Suppressor macrophage treated with lipopolysaccharide for 1 hour (primary cell): ENCODE results near the gene UPK1B.
"Not testable (repeated sequence)": the region's sequence is repeated elsewhere in the genome, so short reads cannot be mapped to it uniquely, and the experiment has no call there.

Experiments
- DNase-seq, 3 donors: peaks; one replicate each; pipeline ENCODE4 v3.0.0-alpha.2; 2020 to 2022

UPK1B gene

GRCh38 chr3:119173325-119173724, at the start of gene UPK1B:
Gene UPK1B (plus strand): TSS chr3:119173598. CDS start chr3:119186742, 13,144 bp downstream.
- DNase-seq: no peak

DNA sequence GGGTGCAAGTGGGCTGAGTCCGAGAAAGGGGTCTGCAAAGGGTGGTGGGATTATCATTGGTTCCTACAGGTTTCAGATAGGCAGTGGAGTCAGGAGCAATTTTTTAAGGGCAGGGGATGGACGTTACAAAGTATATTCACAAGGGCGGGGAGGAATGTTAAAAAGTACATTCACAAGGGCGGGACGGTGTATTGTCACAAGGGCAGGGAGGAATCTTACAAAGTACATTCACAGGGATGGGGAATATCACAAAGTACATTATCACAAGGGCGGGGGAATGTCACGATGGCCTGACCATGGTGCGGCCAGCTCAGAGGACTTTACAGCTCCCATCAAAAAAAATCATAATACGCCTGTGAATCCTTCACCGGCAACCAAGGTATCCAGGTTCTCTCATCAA, 48.1 kb upstream of the UPK1B start:
- DNase-seq: no peak

- no peak for DNase-seq
Measured at GRCh38 chr3:119125742-119126504, 47.5 kb upstream of the UPK1B start.

DNA sequence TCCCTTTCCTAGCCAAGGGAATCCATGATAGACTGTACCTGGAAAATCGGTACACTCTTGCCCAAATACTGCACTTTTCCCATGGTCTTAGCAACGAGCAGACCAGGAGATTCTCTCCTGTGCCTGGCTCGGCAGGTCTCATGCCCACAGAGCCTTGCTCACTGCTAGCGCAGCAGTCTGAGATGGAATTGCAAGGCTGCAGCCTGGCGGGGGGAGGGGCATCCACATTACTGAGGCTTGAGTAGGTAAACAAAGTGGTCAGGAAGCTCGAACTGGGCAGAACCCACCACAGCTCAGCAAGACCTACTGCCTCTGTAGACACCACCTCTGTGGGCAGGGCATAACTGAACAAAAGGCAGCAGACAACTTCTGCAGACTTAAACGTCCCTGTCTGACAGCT, 43.1 kb upstream of the UPK1B start:
- not testable (repeated sequence) for DNase-seq

DNA sequence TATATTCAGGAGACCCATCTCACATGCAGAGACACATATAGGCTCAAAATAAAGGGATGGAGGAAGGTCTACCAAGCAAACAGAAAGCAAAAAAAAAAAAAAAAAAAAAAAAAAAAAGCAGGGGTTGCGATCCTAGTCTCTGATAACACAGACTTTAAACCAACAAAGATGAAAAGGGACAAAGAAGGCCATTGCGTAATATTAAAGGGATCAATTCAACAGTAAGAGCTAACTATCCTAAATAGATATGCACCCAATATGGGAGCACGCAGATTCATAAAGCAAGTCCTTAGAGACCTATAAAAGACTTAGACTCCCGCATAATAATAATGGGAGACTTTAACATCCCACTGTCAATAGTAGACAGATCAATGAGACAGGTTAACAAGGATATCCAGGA, 41.1 kb upstream of the UPK1B start:
- not testable (repeated sequence) for DNase-seq

DNA sequence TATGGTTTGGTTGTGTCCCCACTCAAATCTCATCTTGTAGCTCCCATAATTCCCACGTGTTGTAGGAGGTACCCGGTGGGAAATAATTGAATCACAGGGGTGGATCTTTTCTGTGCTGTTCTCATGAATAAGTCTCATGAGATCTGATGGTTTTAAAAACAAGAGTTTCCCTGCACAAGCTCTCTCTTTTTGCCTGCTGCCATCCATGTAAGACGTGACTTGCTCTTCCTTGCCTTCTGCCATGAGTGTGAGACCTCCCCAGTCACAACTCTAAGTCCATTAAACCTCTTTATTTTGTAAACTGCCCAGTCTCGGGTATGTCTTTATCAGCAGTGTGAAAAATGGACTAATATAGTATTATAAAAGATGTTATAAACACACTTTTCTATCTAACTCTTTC, 34.0 kb upstream of the UPK1B start:
- not testable (repeated sequence) for DNase-seq

DNA sequence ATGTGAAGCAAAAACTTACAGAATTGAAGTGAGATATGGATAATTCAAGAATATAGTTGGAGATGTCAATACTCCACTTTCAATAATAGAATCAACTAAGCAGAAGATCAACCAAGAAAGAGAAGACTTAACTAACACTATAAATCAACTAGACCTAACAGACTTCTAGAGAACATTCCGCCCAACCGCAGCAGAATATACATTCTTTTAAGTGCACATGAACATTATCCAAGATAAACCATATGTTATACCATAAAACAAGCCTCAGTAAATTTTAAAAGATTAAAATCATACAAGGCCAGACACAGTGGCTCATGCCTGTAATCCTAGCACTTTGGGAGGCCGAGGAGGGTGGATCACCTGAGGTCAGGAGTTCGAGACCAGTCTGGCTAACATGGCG, 32.9 kb upstream of the UPK1B start:
- DNase-seq: no peak

DNA sequence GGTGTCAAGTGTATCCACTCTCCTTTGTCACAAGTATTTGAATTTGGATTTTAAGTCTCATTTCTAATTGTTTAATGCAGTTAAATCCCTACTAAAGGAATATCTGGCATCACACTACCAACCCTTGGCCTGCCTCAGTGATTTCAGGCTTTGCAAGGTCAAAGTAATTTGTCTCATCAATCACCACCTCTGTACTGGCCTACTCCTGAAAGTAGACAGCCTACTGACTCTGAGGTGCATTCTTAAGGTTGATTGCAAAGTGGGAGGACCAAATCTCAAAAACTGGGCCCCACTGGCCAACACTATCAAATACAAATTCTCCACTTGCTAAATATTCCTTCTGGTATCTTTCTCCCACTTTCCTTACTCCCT, 28.3 kb upstream of the UPK1B start:
- DNase-seq: no peak

DNA sequence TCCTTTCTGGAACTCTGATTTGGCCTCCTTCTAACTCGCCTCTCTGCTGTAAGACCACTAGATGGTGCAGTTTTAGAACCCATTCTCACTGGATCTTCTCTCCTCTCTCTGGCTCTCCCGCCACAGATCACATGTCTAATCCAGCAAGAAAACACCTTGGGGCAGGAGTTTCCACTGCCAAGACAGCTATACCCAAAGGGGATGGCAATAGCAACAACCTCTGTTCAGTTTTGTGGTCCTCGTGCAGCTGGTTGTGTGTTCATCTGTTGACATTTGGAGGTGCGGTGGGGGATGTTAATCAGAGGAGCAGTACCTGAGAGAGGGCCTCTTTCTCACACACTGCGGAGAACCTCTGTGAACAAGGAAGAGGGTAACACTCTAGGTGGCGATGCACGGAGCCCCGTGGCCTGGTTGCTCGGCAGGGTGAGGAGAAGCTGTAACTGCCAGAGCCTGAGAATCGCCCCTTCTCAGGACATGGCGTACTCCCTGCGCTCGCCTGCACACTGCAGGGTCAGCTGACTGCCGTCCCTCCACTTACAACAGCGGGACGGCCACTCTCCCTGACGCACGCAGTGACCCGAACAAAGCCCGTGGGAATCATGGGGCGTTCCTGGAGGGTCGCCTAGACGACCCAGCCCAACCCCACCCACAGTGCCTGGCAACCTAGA, 27.8 kb upstream of the UPK1B start, which contains the start of gene TEX55:
Gene TEX55, plus strand, starts transcription at position 666 of the 668 bp plus-strand sequence. CDS start 25 bp downstream, outside the sequence.
- peak; percentile 14 to 22 (median 21) for DNase-seq

DNA sequence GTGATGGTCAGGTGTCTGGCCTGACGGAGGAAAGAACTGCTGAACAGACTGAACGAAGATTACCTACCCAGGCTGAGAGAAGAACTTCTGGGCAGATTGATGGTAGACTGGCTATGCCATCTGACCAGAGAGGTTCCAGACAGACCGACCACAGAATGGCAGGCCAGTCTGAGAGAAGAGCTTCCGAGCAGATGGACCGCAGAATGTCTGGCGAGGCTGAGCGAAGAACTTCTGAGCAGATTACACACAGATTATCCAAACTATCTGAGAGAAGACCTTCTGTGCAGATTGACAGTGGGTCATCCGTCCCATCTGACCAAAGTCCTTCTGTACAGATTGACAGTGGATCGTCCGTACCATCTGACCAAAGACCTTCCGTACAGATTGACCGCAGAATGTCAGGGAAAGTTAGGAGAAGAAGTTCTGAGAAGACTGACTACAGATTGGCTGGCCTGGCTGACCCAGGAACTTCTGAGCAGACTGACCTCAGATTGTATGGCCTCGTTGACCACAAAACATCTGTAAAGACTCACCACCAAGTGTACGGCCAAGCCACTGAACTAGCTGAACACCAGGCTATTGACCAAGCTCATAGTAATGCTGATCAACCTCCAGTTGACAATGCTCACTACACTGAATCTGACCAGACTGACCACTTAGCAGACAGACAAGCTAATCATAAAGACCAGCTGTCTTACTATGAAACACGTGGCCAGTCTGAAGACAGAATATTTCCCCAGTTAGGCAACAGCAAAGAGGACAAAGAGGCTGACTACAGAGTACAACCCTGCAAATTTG, 26.6 kb upstream of the UPK1B start:
- DNase-seq: no peak

GRCh38 chr3:119147494-119147893, 25.9 kb upstream of the UPK1B start:
- DNase-seq: no peak

DNA sequence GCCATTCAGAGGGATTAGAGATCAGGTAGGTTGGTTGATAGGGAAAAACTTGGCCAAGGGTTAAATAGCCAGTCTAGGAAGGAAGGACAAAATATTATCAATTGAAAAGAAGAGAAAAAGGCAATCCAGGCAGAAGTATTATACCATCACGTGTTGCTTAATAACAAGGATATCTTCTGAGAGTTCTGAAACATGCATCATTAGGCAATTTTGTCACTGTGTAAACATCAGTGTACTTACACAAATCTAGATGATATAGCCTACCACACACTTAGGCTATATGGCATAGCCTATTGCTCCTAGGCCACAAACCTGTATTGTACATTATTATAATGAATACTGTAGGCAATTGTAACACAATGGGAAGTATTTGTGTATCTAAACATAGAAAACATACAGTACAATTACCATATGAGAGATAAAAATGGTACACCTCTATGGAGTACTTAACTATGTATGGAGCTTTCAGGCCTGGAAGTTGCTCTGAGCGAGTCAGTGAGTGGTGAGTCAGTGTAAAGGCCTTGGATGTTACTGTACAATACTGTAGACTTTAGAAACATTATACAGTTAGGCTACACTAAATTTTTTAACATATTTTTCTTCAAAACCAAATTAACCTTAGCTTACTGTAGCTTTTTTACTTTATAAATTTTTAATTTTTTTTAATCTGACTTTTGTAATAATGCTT, 24.8 kb upstream of the UPK1B start:
- no peak for DNase-seq

DNA sequence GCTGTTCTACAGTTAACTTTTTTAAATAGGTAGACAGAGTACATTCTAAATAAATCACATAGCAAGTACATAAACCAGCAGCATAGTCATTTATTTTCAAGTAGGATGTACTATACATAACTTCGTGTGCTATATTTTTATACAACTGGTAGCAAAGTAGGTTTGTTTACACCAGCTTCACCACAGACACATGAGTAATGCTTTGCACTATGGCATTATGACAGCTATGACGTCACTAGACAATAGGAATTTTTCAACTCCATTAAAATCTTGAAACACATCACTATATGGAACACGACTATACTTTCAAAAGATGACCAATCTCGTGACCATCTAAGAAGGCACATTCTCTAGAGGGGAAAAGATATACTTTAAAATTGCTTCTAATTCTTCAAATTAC, 23.9 kb upstream of the UPK1B start:
- DNase-seq: peak in 1 of 3 donors; percentile 6

DNA sequence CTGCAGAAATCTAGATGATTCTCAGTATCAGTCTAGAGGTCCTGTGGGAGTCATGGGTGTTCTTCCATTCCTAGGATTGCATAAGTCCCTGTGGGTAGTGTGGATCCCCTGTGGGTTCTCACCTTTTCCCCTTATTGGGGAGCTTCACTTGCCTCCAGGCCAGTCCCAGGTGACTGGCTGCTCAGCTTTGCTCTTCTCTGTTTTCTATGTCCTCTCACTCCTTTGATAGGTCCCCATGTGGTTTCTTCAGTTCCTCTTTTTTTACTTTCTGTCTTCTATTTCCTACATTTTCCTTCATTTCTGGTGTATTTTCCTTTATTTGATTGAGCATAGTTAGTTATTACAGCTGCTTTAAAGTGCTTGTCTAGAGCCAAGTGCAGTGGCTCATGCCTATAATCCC, 16.5 kb upstream of the UPK1B start:
- no peak for DNase-seq

DNA sequence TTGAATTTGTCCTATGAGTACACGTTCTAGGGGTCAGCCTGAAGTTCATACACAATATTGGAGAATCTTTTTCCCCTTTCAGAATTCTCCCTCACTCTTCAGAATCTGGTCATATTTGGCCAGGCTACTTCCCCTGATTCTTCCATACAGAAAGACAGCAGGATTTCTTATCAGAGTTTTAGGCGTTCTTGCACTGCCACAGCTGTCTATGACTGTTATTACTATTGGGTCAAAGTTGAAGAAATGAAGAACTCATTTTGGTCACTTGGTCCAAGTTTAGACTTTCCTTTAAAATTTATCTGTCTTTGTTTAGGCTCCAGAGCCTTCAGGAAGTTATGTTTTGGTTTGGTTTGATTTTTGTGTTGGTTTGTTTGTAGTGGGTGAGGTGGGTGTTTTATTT, 15.4 kb upstream of the UPK1B start:
- DNase-seq: no peak

DNA sequence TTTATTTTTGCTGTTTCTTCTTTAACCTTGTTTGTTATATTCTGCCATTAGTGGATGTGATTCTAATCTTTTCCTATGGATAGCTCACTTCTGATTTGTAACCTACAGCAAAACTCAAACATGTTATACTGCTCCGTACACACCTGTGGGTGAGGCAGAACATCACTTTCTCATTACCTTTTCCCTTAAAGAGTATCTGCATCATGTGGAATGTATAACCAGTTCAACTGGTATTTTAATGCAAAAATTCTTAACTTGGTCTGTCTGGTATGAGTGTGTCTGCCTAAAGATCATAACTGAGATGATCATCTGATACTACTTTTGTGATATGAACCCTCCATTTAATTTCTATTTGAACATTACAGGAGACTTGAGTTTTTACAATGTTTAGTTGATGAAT, 13.0 kb upstream of the UPK1B start:
- DNase-seq: no peak

DNA sequence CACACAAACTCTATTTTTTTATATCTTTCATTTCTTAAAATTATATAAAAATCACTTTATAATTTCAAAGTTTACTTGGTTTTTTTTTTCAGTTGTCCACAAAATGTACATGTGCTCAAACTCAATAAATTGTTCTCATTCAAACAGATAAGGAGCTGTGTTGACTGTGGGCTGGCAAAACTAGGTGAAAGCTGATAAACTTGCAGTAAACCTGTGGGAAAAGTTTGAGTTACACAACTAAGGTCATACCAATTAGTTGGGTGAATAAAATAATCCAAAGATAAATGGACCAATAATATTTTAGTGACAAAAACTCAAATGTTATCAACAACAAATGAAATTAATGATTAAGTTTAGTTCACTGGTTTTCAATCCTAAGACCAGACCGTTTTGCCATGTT, 12.6 kb upstream of the UPK1B start:
- no peak for DNase-seq

GRCh38 chr3:119161240-119161639, 12.2 kb upstream of the UPK1B start:
- no peak for DNase-seq

DNA sequence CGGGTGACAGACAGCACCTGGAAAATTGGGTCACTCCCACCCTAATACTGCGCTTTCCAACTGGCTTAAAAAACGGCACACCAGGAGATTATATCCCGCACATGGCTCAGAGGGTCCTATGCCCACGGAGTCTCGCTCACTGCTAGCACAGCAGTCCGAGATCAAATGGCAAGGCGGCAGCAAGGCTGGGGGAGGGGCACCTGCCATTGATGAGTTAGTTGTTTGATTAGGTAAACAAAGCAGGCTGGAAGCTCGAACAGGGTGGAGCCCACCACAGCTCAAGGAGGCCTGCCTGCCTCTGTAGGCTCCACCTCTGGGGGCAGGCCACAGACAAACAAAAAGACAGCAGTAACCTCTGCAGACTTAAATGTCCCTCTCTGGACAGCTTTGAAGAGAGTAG, 8.7 kb upstream of the UPK1B start:
- not testable (repeated sequence) for DNase-seq

- no peak for DNase-seq
Measured at GRCh38 chr3:119170821-119171220, 2.6 kb upstream of the UPK1B start.

DNA sequence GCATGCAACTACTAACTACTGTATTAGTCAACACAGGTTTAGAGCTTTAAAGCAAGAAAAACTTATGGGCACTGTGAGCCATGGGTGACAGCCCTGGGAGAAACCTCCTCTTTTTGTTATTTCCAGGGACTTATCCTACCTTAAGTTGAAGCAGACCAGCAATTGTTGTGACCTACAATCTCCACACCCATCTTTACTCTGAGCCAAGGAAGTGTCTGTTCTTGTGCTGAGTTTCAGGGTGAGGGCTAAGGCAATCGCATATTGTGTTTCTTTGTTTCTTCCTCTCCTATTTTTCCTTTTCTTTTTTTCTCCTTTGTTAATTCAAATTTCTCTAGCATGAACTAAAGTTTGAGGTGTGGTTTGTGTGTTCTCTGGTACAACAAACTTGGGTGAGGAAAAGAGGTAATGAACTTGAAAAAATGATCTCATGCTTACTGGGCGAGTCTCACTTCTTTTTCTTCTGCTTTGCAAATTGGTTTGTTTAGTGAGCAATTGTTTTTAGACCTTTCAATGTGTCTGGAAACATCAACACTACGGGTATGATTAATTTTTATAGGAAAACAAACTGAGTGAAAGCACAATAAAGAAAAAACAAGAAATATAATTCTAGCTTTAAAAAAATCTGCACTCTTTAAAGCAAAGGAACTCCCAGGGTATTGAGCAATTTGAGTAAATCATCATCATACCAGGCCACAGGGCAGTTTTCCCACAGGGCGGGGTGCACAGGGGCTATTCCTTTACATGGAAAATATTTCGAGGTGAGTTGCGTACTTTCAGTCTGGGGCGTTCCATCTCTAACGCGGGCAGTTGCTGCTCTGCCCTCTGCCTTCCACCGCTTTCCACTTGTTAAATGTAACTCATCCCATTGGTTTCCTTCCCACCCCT, 2.7 kb downstream of the UPK1B start:
- DNase-seq: peak in 1 of 3 donors; percentile 2

DNA sequence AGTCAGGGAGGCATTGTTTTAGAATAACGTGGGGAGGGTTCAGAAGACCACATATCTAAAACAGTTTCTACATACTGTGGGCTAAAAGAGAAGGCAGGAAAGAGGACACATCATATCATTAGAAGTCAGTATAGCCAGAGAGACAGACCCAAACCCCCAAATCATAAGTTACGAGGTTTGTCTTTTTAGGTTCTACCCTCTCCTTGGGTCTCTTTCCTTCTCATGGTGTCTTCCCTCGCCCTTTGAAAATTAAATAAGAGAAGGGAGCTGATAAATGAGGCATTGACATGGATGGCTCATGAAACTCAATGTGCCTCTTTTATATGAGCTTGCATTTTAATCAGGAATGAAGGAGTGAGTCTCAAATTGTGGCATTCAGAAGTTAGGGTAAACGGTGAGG, 3.4 kb downstream of the UPK1B start:
- DNase-seq: no peak
